Caco-2 (cell line): Measurements from ENCODE around the gene SCGB3A1. TPM values are rescaled to one million over a fixed set of nuclear protein-coding genes. Genes with fewer than 3 reads are reported as not detected.

Experiments used
- BruUV-seq: library from RNA; stranded (reverse); fragments of 400-500 nt; replicated peaks from 2 replicates; lab custom pipeline; 2021; lab: Mats Ljungman, UMichigan
- CTCF ChIA-PET: fragments of 300-600 bp; sonication (Branson Sonifier 250); formaldehyde crosslinking; loops from one replicate; lab custom pipeline; 2022; ENCODE audit warnings: antibody characterized with exemption; lab: Charles Lee
- POLR2A ChIA-PET: fragments of 300-600 bp; sonication (Branson Sonifier 250); formaldehyde crosslinking; loops from one replicate; lab custom pipeline; 2022; ENCODE audit warnings: antibody characterized with exemption; lab: Charles Lee
- DNase-seq, 2 experiments: peaks; one replicate each; pipeline versions ENCODE4 v3.0.0 to v3.0.0-alpha.2; 2020 to 2022
- H3K27me3 ChIP-seq: replicated peaks from 2 replicates; pipeline ENCODE4 v1.6.0; 2011; ENCODE audit warnings: low read length; ENCODE audit not compliant: control insufficient read depth, insufficient read depth
- H3K36me3 ChIP-seq: 2 replicates; pipeline ENCODE4 v1.5.1; 2011; ENCODE audit warnings: low read length; ENCODE audit not compliant: control insufficient read depth, insufficient read depth
- H3K4me1 ChIP-seq: fragments of 250-450 bp; sonication (Bioruptor Pico); 2 replicates; pipeline ENCODE4 v1.5.1; 2020; ENCODE audit warnings: mild to moderate bottlenecking
- H3K4me3 ChIP-seq: 2 replicates; pipeline ENCODE4 v1.5.1; 2011; ENCODE audit warnings: low read depth, mild to moderate bottlenecking, control low read depth, low read length
- H3K9me3 ChIP-seq: fragments of 250-450 bp; sonication (Bioruptor Pico); 2 replicates; pipeline ENCODE4 v1.5.1; 2020; ENCODE audit warnings: mild to moderate bottlenecking, moderate library complexity
- H3K27ac Mint-ChIP-seq: one replicate; pipeline ENCODE4 v1.8.0; 2022; ENCODE audit warnings: mixed read lengths; ENCODE audit not compliant: unreplicated experiment
- H3K27me3 Mint-ChIP-seq: one replicate; pipeline ENCODE4 v1.8.0; 2022; ENCODE audit warnings: mixed read lengths; ENCODE audit not compliant: insufficient read depth, unreplicated experiment
- H3K36me3 Mint-ChIP-seq: one replicate; pipeline ENCODE4 v1.8.0; 2022; ENCODE audit warnings: mild to moderate bottlenecking, mixed read lengths; ENCODE audit not compliant: insufficient read depth, unreplicated experiment
- H3K4me1 Mint-ChIP-seq: one replicate; pipeline ENCODE4 v1.8.0; 2022; ENCODE audit warnings: low read depth, mixed read lengths; ENCODE audit not compliant: unreplicated experiment
- H3K4me3 Mint-ChIP-seq: one replicate; pipeline ENCODE4 v1.8.0; 2022; ENCODE audit warnings: mild to moderate bottlenecking, moderate library complexity, mixed read lengths; ENCODE audit not compliant: unreplicated experiment
- H3K9me3 Mint-ChIP-seq: one replicate; pipeline ENCODE4 v1.8.0; 2022; ENCODE audit warnings: mixed read lengths; ENCODE audit not compliant: unreplicated experiment
- intact Hi-C: fragments of 100-400 bp; cut with micrococcal nuclease; formaldehyde crosslinking; loops from one replicate; pipeline ENCODE4 v1.10.0; 2022; ENCODE audit not compliant: unreplicated experiment
- total RNA-seq: library from RNA; stranded (reverse); gene quantifications from 2 replicates; pipeline ENCODE4 v1.2.3, GENCODE V29; 2022
- TF ChIP-seq, protein P1 (sequence below), 2 experiments: fragments of 200-600 bp in 1 of 2; IDR thresholded peaks; 1 replicate in 1 of 2; 2 replicates in 1 of 2; pipeline versions ENCODE4 v1.5.1 to v1.8.0; 2011 to 2022; ENCODE audit warnings: antibody characterized with exemption in 1 of 2, control low read depth in 1 of 2, inconsistent platforms in 1 of 2, low read depth in 1 of 2, low read length in 1 of 2, mild to moderate bottlenecking in 1 of 2, moderate library complexity in 1 of 2; ENCODE audit not compliant: insufficient read depth in 1 of 2, severe bottlenecking in 1 of 2, unreplicated experiment in 1 of 2

SCGB3A1 gene
- total RNA-seq, 1 experiment from 2014 or later, result not detected

DNA sequence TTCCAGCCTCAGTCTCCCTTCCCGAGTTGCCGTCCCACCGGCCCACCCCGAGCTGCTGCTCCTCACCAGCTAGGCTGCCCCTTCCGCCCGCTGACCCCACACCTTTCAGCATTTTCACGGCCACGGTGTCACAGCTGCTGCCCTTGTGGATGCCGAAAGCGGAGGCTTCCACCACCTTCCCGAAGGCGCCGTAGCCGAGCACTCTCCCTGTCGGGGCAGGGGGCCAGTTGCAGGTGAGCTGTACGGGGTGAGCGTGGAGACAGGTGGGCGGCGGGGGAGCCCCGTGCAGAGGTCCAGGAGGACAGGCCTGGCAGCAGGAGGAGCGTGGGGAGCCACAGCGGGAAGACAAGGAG lies 28.2 kb upstream of the SCGB3A1 start:
- H3K4me1 ChIP-seq, result no peaks in the 10 kb centered on the region
- Mint-ChIP-seq H3K4me1 (no peaks in the 10 kb centered on the region), H3K36me3 (no peaks in the 10 kb centered on the region), H3K4me3 (no peak overlapping the region), H3K27me3 (peaks cover 8% of the 10 kb centered on the region), H3K27ac (no peak overlapping the region), H3K9me3 (no peaks in the 10 kb centered on the region)
- CTCF ChIA-PET, result interaction anchor here (1.1 kb wide), 1 partner anchor 13 kb away, joined by 3 read pairs; no protein-coding TSS in a partner anchor
- no TSS peak for BruUV-seq
- intact Hi-C loops, result no loop called here
- H3K36me3 ChIP-seq, result no peaks in the 10 kb centered on the region
- no peak overlapping the region for H3K4me3 ChIP-seq
- H3K27me3 ChIP-seq, result no peaks in the 10 kb centered on the region
- POLR2A ChIA-PET, result no interaction called here
- TF ChIP-seq, protein P1, sequence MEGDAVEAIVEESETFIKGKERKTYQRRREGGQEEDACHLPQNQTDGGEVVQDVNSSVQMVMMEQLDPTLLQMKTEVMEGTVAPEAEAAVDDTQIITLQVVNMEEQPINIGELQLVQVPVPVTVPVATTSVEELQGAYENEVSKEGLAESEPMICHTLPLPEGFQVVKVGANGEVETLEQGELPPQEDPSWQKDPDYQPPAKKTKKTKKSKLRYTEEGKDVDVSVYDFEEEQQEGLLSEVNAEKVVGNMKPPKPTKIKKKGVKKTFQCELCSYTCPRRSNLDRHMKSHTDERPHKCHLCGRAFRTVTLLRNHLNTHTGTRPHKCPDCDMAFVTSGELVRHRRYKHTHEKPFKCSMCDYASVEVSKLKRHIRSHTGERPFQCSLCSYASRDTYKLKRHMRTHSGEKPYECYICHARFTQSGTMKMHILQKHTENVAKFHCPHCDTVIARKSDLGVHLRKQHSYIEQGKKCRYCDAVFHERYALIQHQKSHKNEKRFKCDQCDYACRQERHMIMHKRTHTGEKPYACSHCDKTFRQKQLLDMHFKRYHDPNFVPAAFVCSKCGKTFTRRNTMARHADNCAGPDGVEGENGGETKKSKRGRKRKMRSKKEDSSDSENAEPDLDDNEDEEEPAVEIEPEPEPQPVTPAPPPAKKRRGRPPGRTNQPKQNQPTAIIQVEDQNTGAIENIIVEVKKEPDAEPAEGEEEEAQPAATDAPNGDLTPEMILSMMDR (IDR thresholded peaks at IDR 0.05; ENCODE audit: insufficient read depth in 1 of 2, low read depth in 1 of 2, low read length in 1 of 2, severe bottlenecking in 1 of 2, unreplicated experiment in 1 of 2), result no peak
- H3K9me3 ChIP-seq, result no peaks in the 10 kb centered on the region
- DNase-seq, result no peak

GRCh38 chr5:180618829-180619562 lies 27.7 kb upstream of the SCGB3A1 start:
- Mint-ChIP-seq H3K4me1 (no peaks in the 10 kb centered on the region), H3K27me3 (peaks cover 11% of the 10 kb centered on the region), H3K27ac (no peak overlapping the region), H3K9me3 (no peaks in the 10 kb centered on the region), H3K4me3 (no peak overlapping the region), H3K36me3 (no peaks in the 10 kb centered on the region)
- intact Hi-C loops, result no loop called here
- Histone ChIP-seq H3K4me3 (no peak overlapping the region), H3K9me3 (no peaks in the 10 kb centered on the region), H3K4me1 (no peaks in the 10 kb centered on the region), H3K27me3 (no peaks in the 10 kb centered on the region), H3K36me3 (no peaks in the 10 kb centered on the region)
- TF ChIP-seq, protein P1 (IDR thresholded peaks at IDR 0.05; ENCODE audit: insufficient read depth in 1 of 2, low read depth in 1 of 2, low read length in 1 of 2, severe bottlenecking in 1 of 2, unreplicated experiment in 1 of 2), result no peak
- no TSS peak for BruUV-seq
- POLR2A ChIA-PET, result no interaction called here
- DNase-seq, result no peak
- CTCF ChIA-PET, result interaction anchor here (1.1 kb wide), 1 partner anchor 13 kb away, joined by 3 read pairs; no protein-coding TSS in a partner anchor

DNA sequence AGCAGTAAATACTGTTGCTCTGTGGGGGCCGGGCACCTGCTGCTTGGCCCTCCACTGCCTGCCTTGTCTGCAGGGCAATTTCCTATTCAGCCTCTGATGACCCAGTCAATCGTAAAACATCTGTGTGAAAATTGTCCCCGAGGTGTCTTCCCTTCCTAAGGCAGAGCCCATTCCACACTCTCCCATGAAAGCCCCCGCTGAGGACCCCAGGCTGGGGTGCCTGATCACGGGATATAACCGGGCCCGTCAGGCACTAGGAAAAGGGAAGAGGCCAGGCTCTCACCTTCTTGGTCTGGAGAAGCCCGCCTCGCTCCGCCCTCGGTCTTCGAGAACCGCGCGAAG lies 27.2 kb upstream of the SCGB3A1 start:
- Histone ChIP-seq H3K36me3 (no peaks in the 10 kb centered on the region), H3K9me3 (no peaks in the 10 kb centered on the region), H3K4me3 (no peak overlapping the region), H3K4me1 (no peaks in the 10 kb centered on the region), H3K27me3 (no peaks in the 10 kb centered on the region)
- Mint-ChIP-seq H3K4me3 (no peak overlapping the region), H3K36me3 (no peaks in the 10 kb centered on the region), H3K9me3 (no peaks in the 10 kb centered on the region), H3K27ac (no peak overlapping the region), H3K27me3 (peaks cover 11% of the 10 kb centered on the region), H3K4me1 (no peaks in the 10 kb centered on the region)
- ChIA-PET POLR2A (no interaction called here), CTCF (no interaction called here)
- TF ChIP-seq, protein P1 (IDR thresholded peaks at IDR 0.05; ENCODE audit: insufficient read depth in 1 of 2, low read depth in 1 of 2, low read length in 1 of 2, severe bottlenecking in 1 of 2, unreplicated experiment in 1 of 2), result no peak
- intact Hi-C loops, result no loop called here
- BruUV-seq, result no TSS peak
- DNase-seq, result no peak
